Progenitor cell of endocrine pancreas (in vitro differentiated cells): ENCODE data around the gene LRBA. TPM values are rescaled to one million over a fixed set of nuclear protein-coding genes. Genes with fewer than 3 reads are reported as not detected.
A peak's percentile ranks its signal among the peaks of the same experiment; 100 is the strongest.

ENCODE experiments used
- DNase-seq: peaks from one replicate; pipeline ENCODE4 v3.0.0; 2021; ENCODE audit warnings: low spot score; ENCODE audit not compliant: unreplicated experiment
- H3K27ac Mint-ChIP-seq: 2 replicates; pipeline ENCODE4 v1.8.0; 2021; ENCODE audit warnings: mild to moderate bottlenecking, moderate library complexity, mixed read lengths
- H3K27me3 Mint-ChIP-seq: 2 replicates; pipeline ENCODE4 v1.8.0; 2021; ENCODE audit warnings: mixed read lengths
- H3K36me3 Mint-ChIP-seq: 2 replicates; pipeline ENCODE4 v1.8.0; 2022; ENCODE audit warnings: mixed read lengths; ENCODE audit not compliant: insufficient read depth
- H3K4me1 Mint-ChIP-seq: 2 replicates; pipeline ENCODE4 v1.8.0; 2021; ENCODE audit warnings: low read depth, mixed read lengths
- H3K4me3 Mint-ChIP-seq: 2 replicates; pipeline ENCODE4 v1.8.0; 2021; ENCODE audit warnings: low read depth, mild to moderate bottlenecking, moderate library complexity, mixed read lengths
- H3K9me3 Mint-ChIP-seq: 2 replicates; pipeline ENCODE4 v1.8.0; 2021; ENCODE audit warnings: low read depth, mixed read lengths
- total RNA-seq: library from RNA; stranded (reverse); gene quantifications from 2 replicates; pipeline ENCODE4 v1.2.1, GENCODE V29; 2021
- TF ChIP-seq, protein P1 (sequence below): fragments of 200-600 bp; sonication (generic); IDR thresholded peaks from one replicate; pipeline ENCODE4 v1.5.0; 2021; ENCODE audit warnings: antibody characterized with exemption, mild to moderate bottlenecking; ENCODE audit not compliant: unreplicated experiment

LRBA gene
- total RNA-seq, 1 donor from 2014 or later = 95.2 TPM

DNA sequence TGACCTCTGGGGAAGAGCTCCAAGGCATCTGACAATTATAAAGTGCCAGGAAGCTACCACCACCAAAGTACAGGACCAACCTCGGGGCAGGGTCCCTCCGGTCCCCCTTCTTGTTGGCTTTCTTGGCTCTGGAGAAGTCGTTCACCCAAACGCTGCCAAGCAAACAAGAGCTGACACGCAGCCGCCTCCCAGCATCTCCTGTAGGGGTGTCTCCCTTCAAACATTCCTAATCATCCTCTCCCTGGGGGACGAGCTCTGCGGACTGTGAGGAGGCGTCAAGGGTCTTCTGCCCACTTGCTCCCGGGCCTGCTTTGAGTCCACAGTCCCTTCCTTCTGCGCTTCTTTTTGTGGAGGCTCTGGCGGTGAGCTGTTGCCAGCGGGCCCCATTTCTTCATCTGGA lies 592.0 kb downstream of the LRBA start:
- Mint-ChIP-seq H3K36me3 (peaks cover 8% of the 10 kb centered on the region), H3K4me1 (no peaks in the 10 kb centered on the region), H3K27ac (no peak overlapping the region), H3K4me3 (no peak overlapping the region), H3K27me3 (no peaks in the 10 kb centered on the region), H3K9me3 (no peaks in the 10 kb centered on the region)
- TF ChIP-seq, protein P1, sequence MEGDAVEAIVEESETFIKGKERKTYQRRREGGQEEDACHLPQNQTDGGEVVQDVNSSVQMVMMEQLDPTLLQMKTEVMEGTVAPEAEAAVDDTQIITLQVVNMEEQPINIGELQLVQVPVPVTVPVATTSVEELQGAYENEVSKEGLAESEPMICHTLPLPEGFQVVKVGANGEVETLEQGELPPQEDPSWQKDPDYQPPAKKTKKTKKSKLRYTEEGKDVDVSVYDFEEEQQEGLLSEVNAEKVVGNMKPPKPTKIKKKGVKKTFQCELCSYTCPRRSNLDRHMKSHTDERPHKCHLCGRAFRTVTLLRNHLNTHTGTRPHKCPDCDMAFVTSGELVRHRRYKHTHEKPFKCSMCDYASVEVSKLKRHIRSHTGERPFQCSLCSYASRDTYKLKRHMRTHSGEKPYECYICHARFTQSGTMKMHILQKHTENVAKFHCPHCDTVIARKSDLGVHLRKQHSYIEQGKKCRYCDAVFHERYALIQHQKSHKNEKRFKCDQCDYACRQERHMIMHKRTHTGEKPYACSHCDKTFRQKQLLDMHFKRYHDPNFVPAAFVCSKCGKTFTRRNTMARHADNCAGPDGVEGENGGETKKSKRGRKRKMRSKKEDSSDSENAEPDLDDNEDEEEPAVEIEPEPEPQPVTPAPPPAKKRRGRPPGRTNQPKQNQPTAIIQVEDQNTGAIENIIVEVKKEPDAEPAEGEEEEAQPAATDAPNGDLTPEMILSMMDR = no peak
- DNase-seq = no peak

DNA sequence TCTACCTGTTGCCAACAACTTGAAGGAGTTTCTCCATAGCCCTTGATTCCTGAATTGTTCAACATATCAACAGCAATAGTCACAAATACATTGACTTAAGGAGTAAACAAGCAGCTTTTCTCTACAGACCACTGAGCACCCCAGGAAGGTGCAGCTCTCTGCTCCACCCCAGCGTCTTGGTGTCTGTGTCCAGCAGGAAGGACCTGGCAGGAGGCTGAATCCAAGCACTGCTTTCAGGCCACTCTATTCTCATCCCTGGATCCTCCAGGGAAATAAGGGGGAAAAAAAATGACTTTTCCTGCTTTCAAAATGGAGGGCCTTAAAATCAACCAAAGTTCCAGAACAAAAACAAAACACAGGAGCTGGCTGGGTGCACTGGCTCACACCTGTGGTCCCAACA lies 593.5 kb downstream of the LRBA start:
- H3K36me3 Mint-ChIP-seq = peaks cover 8% of the 10 kb centered on the region
- H3K27me3 Mint-ChIP-seq = no peaks in the 10 kb centered on the region
- H3K4me3 Mint-ChIP-seq = no peak overlapping the region
- no peak overlapping the region for H3K27ac Mint-ChIP-seq
- TF ChIP-seq, protein P1 = no peak
- H3K9me3 Mint-ChIP-seq = no peaks in the 10 kb centered on the region
- H3K4me1 Mint-ChIP-seq = no peaks in the 10 kb centered on the region
- DNase-seq = no peak

DNA sequence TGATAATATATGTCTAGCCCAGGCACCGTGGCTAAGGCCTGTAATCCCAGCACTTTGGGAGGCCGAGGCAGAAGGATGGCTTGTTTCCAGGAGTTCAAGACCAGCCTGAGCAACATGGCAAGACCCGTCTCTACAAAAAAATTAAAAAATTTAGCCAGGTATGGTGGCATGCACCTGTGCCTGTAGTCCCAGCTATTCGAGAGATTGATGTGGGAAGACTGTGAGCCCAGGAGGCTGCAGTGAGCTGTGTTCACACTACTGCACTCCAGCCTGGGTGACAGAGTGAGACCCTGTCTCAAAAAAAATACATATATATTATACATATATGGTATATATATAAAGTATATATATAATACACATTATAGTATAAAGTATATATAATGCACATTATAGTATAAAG lies 595.1 kb downstream of the LRBA start:
- DNase-seq = no peak
- H3K9me3 Mint-ChIP-seq = no peaks in the 10 kb centered on the region
- TF ChIP-seq, protein P1 = no peak
- no peaks in the 10 kb centered on the region for H3K27me3 Mint-ChIP-seq
- no peak overlapping the region for H3K27ac Mint-ChIP-seq
- H3K4me1 Mint-ChIP-seq = peaks cover 2% of the 10 kb centered on the region
- peaks cover 8% of the 10 kb centered on the region for H3K36me3 Mint-ChIP-seq
- H3K4me3 Mint-ChIP-seq = no peak overlapping the region

DNA sequence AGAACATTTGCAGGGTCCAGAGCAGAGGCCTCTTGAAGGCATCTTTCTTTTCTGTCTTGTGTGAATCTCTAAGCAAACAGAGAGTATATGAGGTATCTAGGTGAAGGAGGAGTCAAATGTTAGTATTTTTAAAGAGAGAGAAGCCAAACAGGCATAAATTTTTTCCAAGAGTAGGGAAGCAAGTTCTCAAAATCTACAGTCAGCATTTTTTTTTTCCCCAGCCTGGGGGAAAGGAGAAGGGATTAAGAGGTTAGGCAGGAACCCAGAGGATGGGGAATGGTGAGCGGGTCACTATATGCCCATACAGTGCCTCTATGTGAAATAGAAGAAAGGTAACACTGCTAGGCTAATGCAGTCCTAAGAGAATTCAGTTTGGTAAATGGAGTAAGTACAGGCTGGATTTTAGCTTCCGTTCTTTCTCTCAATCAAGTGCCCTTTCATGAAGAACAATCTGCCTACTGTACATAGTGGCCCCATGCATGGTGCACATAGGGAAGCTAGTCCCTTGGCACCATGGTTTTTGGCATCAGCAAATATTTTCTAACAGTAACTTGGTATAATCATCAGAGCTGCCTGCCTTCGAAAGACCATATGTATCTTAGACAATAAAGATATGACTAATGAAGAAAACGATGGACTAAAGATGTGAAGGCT lies 596.2 kb downstream of the LRBA start:
- H3K4me3 Mint-ChIP-seq = no peak overlapping the region
- no peaks in the 10 kb centered on the region for H3K9me3 Mint-ChIP-seq
- H3K36me3 Mint-ChIP-seq = peaks cover 11% of the 10 kb centered on the region
- DNase-seq = no peak
- H3K27me3 Mint-ChIP-seq = no peaks in the 10 kb centered on the region
- H3K27ac Mint-ChIP-seq = peak overlapping the region; percentile 63
- peaks cover 2% of the 10 kb centered on the region for H3K4me1 Mint-ChIP-seq
- TF ChIP-seq, protein P1 = no peak

DNA sequence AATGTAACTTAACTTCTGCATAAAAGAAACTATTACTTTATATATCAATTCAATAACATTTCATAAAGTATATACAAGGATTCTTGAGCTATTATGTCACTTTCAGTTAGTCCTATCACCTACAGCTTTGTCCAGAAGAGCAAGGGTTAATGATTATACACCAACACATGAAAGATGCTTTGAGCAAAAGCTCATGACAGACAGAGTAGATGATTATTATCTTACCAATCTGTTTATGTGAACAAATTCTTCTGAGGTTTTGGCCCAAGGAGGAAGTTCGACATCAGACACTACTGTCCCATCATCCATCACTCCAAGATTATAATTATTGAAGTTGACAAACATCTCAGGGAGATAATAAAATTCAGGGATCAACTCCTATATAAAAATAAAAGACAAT lies 599.9 kb downstream of the LRBA start:
- TF ChIP-seq, protein P1 = no peak
- no peaks in the 10 kb centered on the region for H3K9me3 Mint-ChIP-seq
- H3K4me1 Mint-ChIP-seq = peaks cover 2% of the 10 kb centered on the region
- no peaks in the 10 kb centered on the region for H3K27me3 Mint-ChIP-seq
- no peak for DNase-seq
- H3K27ac Mint-ChIP-seq = no peak overlapping the region
- H3K4me3 Mint-ChIP-seq = no peak overlapping the region
- peaks cover 3% of the 10 kb centered on the region for H3K36me3 Mint-ChIP-seq
